Measurements from ENCODE around the gene C20orf204.

Gene C20orf204

DNA sequence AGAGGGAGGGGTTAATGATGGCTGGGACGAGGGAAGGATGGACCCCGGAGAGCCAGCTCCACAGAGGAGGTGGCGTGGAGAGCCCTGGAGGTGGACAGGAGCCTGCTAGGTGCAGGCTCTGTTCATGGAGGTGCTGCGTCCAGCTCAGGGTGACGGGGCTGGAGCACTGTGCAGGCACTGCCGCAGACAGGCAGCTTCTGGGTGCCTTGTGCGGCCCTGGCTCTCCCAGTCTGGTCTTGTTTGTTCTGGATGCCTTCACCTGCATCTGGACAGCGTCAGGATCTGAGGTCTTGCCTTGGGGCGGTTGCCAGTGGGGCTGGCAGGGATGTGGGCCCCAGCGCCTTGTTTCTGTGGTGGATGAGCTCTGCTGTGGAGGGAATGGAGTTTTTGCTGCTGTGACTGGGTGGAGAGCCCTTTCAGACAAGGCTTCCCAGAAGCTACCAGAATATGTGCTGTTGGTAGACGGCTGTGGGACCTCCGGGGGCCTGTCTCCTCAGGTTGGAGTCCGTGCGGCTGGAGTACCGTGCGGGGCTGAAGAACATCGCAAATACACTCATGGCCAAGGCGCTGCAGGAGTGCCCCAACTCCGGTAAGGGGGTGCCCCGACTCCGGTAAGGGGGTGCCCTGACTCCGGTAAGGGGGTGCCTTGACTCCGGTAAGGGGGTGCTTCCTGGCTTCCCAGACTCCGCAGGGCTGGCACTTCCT lies 7.8 kb upstream of the C20orf204 start:
- no peak for DNase-seq (ENCODE audit: low spot score)

DNA sequence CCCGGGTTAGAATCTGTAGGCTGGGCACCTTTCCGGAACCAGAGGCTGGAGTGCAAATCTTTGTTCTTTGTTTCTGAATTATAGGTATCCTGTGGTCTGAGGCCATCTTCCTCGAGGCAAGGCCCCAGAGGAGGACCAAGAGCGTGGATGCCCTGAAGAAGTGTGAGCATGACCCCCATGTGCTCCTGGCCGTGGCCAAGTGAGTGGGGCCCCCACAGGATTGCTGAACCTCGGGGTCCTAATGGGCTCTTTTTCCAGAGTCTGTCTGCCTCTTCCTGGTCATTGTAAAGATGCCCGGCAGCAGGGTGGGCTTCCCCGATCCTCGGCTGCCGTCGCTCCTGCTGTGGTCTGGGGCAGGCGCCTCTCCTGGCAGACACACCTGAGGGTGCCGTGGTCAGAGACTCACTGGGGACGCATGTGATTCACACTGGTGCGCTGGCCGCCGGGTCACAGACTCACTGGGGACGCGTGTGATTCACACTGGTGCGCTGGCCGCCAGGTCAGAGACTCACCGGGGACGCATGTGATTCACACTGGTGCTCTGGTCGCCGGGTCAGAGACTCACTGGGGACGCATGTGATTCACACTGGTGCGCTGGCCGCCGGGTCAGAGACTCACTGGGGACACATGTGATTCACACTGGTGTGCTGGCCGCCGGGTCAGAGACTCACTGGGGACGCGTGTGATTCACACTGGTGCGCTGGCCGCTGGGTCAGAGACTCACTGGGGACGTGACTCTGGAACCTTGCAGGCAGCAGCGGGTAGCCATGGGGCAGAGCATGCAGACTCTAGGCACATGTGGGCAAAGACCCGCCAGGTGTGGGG lies 6.5 kb upstream of the C20orf204 start:
- no peak for DNase-seq (ENCODE audit: low spot score)

DNA sequence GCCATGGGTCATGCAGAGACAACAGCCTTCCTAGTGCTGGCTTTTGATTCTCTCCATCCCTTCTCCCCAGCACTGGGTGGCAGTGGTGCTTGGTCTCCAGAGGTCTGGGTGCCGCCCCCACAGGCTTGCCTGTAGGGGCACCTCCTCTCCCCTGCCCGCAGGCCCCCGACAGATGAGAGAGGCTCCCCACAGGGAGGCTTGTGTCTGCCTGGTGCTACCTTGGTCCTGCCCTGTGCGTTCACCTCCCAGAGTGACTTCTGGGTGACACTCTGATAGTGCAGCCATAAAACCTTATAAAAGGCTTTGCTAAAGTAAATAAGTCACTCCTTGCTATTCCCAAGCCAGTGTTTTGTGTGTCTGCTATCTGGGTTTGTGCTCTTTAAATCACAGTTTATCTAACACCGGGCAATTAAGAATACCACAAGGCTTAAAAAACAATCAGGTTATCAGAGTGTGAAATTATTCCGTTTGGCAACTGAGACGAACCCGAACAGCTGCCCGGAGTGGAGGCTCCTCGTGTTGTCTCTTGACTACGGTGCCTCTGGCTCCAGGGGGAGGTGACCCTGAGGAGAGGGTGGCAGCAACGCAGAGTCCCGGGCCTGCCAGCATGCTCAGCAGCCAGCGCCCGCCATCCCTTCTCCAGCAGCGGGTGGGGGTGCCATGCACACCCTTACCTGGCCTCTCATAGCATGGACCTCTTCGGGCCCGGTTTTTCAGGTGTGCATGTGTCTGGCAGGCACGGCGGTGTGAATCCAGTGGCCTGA lies 5.4 kb upstream of the C20orf204 start:
- no peak for DNase-seq (ENCODE audit: low spot score)

DNA sequence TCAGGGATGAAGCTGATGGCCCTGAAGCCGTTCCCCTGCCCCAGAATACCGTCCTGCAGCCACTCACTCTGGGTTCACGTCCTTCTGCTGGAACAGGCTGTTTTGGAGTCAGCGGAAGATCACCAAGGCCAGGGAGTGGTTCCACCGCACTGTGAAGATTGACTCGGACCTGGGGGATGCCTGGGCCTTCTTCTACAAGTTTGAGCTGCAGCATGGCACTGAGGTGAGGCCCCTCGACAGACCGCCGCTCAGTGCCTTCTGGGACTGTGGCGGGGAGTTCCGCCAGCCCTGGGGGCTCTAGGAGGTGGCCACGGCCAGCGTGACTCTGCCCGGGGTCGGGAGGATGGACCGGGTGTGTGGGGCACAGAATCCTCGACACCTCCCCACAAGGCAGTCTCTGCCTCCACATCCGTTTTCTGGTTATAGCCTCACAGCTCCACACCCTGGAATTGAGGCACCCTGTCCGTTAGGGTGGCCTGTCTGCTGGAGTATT lies 4.1 kb upstream of the C20orf204 start:
- no peak for DNase-seq (ENCODE audit: low spot score)

DNA sequence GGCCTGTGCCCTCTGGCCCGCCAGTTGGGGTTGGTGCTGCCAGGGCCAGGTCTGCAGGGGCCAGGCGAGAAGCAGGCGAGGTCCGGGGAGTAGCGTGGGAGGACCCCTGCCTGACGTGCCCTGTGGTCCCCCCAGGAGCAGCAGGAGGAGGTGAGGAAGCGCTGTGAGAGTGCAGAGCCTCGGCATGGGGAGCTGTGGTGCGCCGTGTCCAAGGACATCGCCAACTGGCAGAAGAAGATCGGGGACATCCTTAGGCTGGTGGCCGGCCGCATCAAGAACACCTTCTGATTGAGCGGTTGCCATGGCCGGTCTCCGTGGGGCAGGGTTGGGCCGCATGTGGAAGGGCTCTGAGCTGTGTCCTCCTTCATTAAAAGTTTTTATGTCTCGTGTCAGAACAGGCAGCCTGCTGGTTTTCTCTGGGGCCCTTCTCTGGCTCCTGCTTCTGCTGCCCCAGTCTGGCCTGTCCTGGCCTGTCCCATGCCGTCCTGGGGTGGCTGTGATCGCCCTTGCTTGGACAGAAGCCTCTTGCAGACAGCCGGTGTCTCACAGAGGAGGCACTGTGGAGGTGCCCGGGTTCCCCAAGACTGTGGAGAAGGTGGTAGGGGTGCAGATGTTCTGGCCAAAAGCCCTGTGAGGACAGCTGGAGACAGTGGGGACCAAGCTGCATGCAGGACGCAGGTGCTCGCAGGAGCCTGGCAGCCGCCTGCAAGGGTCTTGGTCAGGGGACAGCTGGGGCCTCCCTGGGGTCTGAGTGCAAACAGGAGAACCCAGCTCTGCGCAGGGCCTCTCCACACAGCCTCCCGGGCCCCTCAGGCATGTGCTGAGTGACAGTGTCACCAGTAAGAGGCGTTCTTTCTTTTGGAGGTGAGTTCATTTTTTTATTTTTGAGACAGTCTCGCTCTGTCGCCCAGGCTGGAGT lies 3.0 kb upstream of the C20orf204 start:
- DNase-seq (ENCODE audit: low spot score): no peak

DNA sequence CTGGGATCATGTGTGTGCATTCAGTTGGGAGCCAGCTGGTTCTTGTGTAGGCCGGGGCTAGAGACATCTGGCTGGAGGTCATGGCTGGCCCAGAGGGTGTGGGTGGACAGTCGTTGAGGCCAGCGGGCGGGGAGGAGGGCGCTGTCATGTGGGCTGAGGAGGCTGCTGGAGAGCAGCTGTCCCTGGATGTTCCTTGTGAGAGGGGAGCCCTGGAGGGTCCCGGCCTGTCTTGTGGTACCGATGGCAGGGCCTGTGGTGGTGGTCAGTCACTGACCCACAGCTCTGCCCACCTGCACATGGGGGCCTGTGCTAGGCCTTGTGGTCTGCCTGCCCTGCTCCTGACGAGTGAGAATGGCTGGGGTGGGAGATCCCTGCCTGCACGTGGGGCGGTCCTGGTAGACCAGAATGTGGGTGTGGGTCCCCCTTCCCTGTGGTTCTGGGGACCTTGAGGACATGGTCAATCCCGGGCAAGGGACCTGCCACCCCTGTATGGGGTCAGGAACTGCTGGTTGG lies 1.9 kb upstream of the C20orf204 start:
- DNase-seq (ENCODE audit: low spot score): no peak

DNA sequence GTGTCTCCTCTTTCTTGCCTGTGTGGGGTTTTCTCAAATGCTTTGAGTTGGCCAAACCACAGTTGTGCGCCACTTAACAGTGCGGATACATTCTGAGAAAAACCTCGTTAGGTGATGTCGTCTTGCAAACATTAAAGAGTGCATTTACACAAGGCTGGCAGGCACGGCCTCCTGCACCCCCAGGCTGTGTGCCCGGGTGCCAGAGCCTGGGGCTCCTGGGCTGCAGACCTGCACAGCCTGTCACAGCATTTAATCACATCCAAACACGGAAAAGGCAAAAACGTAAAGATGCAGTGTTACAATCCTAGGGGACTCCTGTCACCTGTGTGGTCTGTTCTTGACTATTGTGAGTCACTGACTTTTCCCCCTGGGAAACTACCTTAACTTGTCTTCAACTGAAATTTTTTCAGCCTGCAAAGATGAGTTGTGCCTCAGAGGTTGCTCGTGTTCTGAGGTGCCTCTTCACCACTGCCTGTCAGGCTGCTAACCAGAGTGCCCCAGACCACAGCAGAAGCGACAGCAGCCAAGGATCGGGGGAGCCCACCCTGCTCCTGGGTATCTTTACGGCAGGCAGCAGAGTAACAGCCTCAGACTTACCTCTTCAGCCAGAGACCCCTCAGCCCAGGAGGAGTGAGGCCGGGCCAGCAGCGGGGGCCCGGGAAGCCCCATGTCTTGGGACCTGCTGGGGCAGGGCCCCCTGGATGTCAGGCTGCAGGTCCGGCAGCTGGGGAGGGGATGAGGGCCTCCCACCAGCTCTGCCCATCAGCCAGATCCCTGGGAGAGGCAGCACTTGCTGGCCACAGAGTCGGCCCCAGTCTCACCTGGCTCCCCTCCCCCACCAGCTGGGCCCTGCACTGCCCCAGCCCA lies 683 bp upstream of the C20orf204 start:
- DNase-seq (ENCODE audit: low spot score): peak; percentile 64

DNA sequence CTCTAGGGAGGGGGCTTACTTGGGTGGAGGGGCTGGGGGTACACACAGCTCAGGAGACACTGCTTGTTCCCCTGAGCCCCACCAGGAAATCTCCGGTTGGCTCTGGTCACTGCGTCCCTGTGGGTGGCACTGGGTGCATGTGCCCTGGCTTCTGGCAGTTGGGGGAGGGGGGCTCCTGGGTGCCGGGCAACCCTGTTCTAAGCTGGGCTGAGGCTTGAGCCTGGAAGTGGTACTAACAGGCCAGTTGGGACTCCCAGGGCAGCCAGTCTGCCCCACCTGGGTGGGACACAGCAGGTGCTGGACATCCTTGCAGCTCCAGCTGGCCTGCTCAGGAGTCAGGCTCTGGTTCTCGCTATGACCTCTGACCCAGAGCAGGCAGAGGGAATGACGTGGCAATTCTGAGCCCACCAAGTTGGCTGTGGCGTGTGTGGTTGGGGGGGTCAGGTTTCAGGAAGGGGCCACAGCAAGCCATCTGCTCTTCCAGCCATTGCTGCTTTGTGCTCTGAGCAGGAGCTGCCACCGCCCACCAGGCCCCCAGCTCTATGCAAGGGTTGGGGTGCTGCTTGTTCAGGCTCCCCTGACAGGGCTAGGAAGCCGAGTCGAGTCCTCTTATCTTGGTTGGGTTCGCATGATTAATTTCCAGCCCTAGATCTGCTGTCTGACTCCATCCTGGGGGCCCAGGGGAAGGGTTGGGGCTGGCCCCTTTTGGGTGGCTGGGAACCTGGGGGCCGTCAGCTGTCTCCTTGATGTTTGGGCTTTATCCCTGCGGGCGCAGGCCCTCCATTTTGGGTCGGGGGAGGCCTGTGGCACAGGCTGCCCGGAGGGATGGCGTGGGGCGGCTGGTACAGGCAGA lies 590 bp downstream of the C20orf204 start:
- no peak for DNase-seq (ENCODE audit: low spot score)

DNA sequence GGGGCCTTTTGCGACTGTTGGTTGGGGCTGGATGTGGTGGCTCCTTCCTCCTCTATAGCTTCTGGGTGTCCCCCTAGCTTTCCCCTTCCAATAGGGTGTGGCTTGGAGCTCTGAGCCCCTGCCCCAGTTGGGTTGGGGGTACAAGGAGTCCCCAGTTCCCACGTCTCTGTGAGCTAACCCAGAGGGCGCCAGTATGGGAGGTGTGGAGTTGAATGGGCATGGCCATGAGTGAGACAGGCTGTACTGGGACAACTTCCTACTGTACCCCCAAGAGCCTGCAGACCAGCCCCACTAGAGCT lies 1.2 kb downstream of the C20orf204 start:
- DNase-seq (ENCODE audit: low spot score): no peak

DNA sequence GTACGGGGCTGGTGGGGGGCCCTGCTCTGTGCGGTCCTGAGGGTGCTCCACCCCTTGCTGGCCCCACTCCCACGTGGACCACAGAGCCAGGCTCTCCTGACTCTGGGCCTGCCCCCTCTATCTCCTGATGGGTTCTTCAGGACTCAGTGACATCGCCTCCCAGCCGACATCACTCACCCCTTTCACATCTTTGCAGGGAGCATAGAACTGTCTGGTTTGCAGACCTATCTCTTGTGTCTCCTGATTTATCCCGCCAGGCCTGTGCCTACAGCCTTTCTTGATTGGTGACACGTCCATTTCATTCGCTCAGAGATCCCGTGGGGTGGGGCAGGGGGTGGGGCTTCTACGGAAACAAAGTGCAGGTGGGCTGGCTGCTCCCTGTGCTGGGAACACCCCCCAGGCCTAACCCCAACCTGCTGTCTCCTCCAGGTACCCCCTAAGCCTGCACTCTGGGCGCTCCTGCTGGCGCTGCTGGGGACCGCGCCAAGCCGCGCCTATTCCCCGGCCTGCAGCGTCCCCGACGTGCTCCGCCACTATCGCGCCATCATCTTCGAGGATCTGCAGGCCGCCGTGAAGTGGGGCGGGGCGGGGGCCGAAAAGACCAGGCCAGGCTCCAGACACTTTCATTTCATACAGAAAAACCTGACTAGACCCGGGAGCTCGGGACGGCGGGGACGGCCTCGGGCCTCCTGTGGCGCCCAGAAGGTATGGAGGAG lies 1.7 kb downstream of the C20orf204 start:
- DNase-seq (ENCODE audit: low spot score): no peak

DNA sequence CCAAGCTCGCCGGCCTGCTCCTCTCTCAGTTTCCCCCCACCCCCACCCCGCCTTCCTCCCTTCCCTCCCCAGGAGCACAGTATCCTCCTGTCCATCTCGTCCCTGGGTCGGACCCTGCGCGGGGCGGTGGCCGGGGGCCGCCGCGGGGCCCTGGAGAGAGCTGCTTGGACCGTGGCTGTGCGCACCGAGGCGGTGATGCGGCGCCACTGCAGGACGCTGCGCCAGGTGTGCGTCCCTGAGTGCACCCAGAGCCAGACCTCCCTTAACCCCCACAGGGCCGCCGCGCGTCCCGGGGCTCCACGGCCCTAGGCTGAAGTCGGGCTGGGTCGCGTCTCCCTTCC lies 2.2 kb downstream of the C20orf204 start:
- DNase-seq (ENCODE audit: low spot score): no peak

DNA sequence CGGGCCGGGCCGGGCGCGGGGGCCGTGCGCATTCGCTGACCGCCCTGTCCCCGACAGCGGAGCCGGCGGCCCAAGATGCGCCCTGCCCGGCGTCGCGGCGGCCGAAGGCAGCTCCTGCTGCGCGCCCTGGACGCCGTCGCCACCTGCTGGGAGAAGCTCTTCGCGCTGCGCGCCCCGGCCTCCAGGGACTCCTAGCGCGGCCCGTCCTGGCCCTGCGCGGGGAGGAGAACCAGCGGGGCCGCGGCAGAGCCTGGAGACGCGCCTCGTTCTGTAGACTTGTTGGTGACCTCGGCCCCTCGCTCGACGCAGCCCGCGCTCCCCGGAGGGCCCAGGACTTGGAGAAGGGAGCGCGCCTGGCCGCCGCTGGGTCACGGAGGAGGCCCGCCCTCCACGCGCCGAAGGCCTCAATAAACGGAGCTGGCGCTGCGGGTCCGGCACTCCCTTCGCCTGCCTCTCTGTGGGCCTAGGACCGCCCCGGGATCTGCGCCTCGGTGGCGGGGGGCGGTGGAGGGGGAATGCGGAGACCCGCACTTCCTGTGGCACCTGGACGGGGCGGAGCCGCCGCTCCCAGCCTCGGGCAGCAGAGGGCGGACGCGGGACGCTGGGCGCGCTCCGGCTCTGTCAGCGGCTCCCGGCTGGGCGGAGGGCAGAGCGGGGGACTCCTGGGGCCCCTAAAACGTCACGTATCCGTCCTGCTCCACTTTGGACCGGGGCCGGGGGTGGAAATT lies 2.7 kb downstream of the C20orf204 start:
- peak; percentile 76 for DNase-seq (ENCODE audit: low spot score)

DNA sequence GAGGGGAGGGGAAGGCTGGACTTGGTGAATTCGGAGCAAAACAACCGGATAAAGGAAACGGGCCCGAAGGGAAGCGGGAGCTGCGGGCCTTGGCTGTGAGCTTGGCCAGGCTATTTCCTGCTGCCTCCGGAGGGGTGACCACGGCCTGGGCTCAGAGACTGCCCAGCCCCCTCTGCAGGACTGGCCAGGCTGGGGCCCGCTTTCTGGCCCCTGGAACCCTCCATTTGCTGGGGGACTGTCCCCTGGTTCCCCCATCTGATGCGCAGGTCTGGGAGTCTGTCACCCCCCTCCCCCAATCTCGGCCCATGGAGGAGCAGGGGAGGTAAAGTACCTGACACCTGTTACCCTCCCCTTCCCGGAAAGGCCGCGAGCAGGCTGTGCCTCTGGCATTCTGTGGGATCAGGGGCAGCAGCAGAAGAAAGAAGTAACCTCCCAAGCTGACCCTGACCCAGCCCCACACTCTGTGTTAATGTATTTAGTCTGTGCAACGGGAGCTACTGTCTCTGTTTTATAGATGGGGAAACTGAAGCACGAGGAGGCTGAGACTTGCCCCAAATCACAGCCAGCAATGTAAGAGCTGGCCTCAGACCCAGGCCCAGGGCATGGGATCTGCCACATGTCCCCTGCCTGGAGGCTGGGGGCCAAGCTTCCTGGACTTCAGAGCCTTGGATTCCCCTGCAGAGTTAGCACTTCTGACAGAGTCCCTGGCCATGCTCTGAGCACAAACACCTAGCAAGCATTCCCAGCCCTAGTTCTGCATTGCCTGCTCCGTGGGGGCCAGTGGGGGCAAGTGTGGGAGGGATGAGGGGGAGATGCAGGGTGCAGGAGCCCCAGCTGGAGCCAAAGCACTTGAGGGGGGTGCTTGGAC lies 3.5 kb downstream of the C20orf204 start:
- no peak for DNase-seq (ENCODE audit: low spot score)

DNA sequence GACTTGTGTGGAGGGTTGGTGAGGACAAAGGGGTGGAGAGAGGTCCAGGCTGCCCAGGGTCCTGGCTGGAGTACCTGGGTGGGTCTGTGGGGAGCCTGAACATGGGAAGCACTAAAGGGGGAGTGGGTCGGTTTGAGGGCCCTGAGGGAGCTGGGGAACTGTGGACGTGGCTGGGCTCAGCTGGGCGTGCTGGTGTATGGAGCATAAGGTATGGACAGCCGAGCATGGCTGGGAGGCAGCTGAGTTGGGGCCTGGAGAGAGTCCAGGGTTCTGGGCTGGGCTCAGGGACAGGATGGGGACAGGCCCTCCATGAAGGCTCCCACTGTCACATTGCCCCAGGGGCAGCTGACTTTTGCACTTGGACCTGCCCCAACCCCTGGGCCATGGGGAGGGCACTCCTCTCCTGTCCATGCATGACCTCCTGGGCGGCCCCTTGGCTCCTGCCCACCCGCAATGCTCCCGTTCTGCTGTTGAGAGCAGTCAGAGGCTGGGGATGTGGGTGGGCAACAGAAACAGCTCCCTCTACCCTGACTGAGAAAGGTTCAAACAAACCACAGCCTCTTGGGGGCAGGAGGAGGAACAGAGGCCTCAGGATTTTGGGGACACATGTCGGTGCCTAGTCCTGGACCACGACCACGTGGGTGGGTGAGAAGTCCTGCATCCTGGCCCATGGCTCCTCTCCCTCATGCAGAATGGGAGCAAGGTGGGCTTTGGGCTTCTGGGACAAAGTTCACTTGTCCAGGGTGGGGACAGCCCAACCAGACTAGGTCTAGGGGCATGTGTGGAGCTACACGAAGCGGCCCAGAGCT lies 4.5 kb downstream of the C20orf204 start:
- no peak for DNase-seq (ENCODE audit: low spot score)

DNA sequence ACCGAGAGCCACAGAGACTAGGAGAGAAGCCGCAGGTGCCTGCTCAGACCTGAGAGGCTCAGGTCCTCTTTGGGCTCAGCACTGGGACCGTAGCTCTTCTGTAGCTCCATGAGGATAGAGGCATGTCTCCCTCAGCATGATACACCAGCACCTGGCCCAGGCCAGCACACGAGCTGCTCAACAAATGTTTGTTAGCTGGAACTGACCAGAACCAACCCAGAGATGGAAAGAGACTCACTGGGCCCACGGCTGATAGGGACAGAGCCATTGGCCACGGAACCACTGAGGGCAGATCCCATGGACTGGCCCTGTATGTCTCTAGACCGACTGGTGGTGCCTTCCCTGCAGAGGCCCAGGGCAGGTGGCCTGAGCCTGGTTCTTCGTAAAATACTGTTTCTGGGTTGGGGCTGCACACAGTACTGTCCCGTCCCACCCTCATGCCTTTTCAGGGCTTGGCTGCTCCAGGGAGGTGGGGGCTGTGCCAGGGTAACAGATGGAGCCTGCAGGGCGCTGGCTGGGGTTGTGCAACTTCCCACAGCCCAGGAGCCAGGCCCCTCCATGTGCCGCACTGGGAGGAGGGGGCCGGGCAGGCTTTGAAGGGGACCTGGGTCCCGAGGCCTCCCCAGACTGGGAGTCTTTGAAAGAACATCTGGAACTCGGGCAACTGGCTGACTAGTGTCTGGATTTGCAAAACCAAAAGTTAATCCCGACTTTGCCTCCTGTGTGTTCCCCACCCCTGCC lies 5.2 kb downstream of the C20orf204 start:
- DNase-seq (ENCODE audit: low spot score): no peak

DNA sequence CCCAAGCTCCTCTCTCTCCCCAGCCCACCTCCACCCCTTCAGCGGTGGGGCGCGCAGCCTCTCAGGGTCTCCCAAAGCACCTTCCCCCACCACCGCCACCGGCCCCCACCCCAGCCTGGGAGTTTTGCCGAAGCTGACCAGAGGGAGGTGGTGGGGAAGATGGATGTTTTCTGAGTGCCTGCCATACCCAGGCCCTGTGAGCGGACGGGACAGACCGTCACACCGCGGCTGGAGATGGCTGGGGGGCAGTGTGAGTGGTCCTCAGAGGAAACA lies 5.7 kb downstream of the C20orf204 start:
- DNase-seq (ENCODE audit: low spot score): no peak
